K562 (cell line): Measurements from ENCODE around the gene IRAK3. TPM values are rescaled to one million over a fixed set of nuclear protein-coding genes. Genes with fewer than 3 reads are reported as not detected.

Experiments used
- CHCHD3 ChIP-seq: fragments of 250-450 bp; sonication (Bioruptor Pico); IDR thresholded peaks from 2 replicates; pipeline ENCODE4 v2.1.2; 2022; ENCODE audit warnings: mild to moderate bottlenecking
- E2F3 ChIP-seq: fragments of 250-450 bp; sonication (Bioruptor Pico); IDR thresholded peaks from 2 replicates; pipeline ENCODE4 v1.4.0; 2020; ENCODE audit warnings: mild to moderate bottlenecking
- MED1 ChIP-seq: sonication (generic); formaldehyde crosslinking; IDR thresholded peaks from 2 replicates; pipeline ENCODE4 v1.8.1; 2023; ENCODE audit warnings: missing genetic modification reagents, borderline replicate concordance
- NFIX ChIP-seq: fragments of 250-450 bp; sonication (Bioruptor Pico); IDR thresholded peaks from 2 replicates; pipeline ENCODE4 v1.4.0; 2020; ENCODE audit warnings: low read depth, mild to moderate bottlenecking, moderate library complexity
- NKRF ChIP-seq: fragments of 450-650 bp; IDR thresholded peaks from 2 replicates; pipeline ENCODE4 v1.6.1; 2016; ENCODE audit warnings: borderline replicate concordance
- PHF20 ChIP-seq: fragments of 450-650 bp; IDR thresholded peaks from 2 replicates; pipeline ENCODE4 v1.6.1; 2018; ENCODE audit not compliant: partially characterized antibody
- POLR3A ChIP-seq: IDR thresholded peaks from 2 replicates; pipeline ENCODE4 v1.6.1; 2011; ENCODE audit warnings: borderline replicate concordance, mild to moderate bottlenecking, moderate library complexity; ENCODE audit not compliant: insufficient read length, insufficient read depth; ENCODE audit errors: extremely low read depth
- RBBP5 ChIP-seq: fragments of 200-600 bp; sonication (generic); IDR thresholded peaks from 2 replicates; pipeline ENCODE4 v1.6.1; 2012; ENCODE audit warnings: borderline replicate concordance, mild to moderate bottlenecking, low read length, control low read depth, inconsistent platforms; ENCODE audit not compliant: insufficient read depth, poor library complexity, severe bottlenecking
- SREBF2 ChIP-seq: sonication (generic); formaldehyde crosslinking; IDR thresholded peaks from 2 replicates; pipeline ENCODE4 v1.4.0; 2020; ENCODE audit warnings: mild to moderate bottlenecking, missing genetic modification reagents
- SUPT5H ChIP-seq: fragments of 450-650 bp; IDR thresholded peaks from 2 replicates; pipeline ENCODE4 v1.6.1; 2016
- TAL1 ChIP-seq: fragments of 450-650 bp; IDR thresholded peaks from 2 replicates; pipeline ENCODE4 v1.6.1; 2016; ENCODE audit warnings: mild to moderate bottlenecking
- XRCC5 ChIP-seq: fragments of 200-400 bp; formaldehyde crosslinking; IDR thresholded peaks from 2 replicates; pipeline ENCODE4 v1.6.1; 2017; ENCODE audit warnings: low read depth, mild to moderate bottlenecking, low read length
- ZNF133 ChIP-seq: fragments of 250-450 bp; sonication (Bioruptor Pico); IDR thresholded peaks from 2 replicates; pipeline ENCODE4 v1.4.0; 2020; ENCODE audit warnings: mild to moderate bottlenecking
- ZNF431 ChIP-seq: sonication (generic); formaldehyde crosslinking; IDR thresholded peaks from 2 replicates; pipeline ENCODE4 v1.8.0; 2022; ENCODE audit warnings: mild to moderate bottlenecking, missing genetic modification reagents
- ZNF79 ChIP-seq: fragments of 250-450 bp; sonication (Bioruptor Pico); IDR thresholded peaks from 2 replicates; pipeline ENCODE4 v1.4.0; 2020; ENCODE audit warnings: low read depth, mild to moderate bottlenecking, moderate library complexity
- polyA plus RNA-seq, 8 experiments: library from polyadenylated mRNA; depleted of rRNA in 4 of 8; stranded (reverse) in 5 of 8; unstranded in 3 of 8; fragments of >200 nt; fragmentation: Nextera tagmentation in 2 of 8; fragmentation: Illumina TruSeq in 1 of 8; extraction: Ambion mirVana in 2 of 8; extraction: Trizol in 1 of 8; gene quantifications; 2 replicates each; pipeline versions ENCODE4 v1.2.1 to v1.2.3, GENCODE V29; 2011 to 2014; ENCODE audit warnings: inconsistent platforms in 1 of 8, missing spikeins in 1 of 8
- total RNA-seq, 7 experiments: library from RNA; depleted of rRNA in 6 of 7; stranded (reverse); fragments of >200 nt in 6 of 7; fragmentation: Illumina TruSeq in 2 of 7; extraction: Trizol in 2 of 7; gene quantifications; 2 replicates each; pipeline versions ENCODE4 v1.2.1 to v1.2.3, GENCODE V29; 2011 to 2021; ENCODE audit warnings: low replicate concordance in 1 of 7
- TF ChIP-seq, protein P1 (sequence below), 2 experiments: fragments of 450-650 bp; IDR thresholded peaks; 2 replicates each; pipeline ENCODE4 v1.6.1; 2016; ENCODE audit warnings: mild to moderate bottlenecking in 2 of 2, borderline replicate concordance in 1 of 2, low read depth in 1 of 2, moderate library complexity in 1 of 2
- TF ChIP-seq, protein P2 (sequence below): fragments of 250-450 bp; sonication (Bioruptor Pico); IDR thresholded peaks from 2 replicates; pipeline ENCODE4 v1.8.0; 2021; ENCODE audit warnings: moderate library complexity, mild to moderate bottlenecking, inconsistent platforms

Gene IRAK3
- total and polyA plus RNA-seq, 9 of the 15 experiments (the other 6 are each of a cell fraction or from before 2014, with no cell fraction given) = 0.06 to 0.09 (median 0.07) TPM; not detected in 6

GRCh38 chr12:66169221-66170170 is 19.5 kb upstream of the IRAK3 start, which contains the start of gene TMBIM4 (continued):
- TF ChIP-seq, protein P1, sequence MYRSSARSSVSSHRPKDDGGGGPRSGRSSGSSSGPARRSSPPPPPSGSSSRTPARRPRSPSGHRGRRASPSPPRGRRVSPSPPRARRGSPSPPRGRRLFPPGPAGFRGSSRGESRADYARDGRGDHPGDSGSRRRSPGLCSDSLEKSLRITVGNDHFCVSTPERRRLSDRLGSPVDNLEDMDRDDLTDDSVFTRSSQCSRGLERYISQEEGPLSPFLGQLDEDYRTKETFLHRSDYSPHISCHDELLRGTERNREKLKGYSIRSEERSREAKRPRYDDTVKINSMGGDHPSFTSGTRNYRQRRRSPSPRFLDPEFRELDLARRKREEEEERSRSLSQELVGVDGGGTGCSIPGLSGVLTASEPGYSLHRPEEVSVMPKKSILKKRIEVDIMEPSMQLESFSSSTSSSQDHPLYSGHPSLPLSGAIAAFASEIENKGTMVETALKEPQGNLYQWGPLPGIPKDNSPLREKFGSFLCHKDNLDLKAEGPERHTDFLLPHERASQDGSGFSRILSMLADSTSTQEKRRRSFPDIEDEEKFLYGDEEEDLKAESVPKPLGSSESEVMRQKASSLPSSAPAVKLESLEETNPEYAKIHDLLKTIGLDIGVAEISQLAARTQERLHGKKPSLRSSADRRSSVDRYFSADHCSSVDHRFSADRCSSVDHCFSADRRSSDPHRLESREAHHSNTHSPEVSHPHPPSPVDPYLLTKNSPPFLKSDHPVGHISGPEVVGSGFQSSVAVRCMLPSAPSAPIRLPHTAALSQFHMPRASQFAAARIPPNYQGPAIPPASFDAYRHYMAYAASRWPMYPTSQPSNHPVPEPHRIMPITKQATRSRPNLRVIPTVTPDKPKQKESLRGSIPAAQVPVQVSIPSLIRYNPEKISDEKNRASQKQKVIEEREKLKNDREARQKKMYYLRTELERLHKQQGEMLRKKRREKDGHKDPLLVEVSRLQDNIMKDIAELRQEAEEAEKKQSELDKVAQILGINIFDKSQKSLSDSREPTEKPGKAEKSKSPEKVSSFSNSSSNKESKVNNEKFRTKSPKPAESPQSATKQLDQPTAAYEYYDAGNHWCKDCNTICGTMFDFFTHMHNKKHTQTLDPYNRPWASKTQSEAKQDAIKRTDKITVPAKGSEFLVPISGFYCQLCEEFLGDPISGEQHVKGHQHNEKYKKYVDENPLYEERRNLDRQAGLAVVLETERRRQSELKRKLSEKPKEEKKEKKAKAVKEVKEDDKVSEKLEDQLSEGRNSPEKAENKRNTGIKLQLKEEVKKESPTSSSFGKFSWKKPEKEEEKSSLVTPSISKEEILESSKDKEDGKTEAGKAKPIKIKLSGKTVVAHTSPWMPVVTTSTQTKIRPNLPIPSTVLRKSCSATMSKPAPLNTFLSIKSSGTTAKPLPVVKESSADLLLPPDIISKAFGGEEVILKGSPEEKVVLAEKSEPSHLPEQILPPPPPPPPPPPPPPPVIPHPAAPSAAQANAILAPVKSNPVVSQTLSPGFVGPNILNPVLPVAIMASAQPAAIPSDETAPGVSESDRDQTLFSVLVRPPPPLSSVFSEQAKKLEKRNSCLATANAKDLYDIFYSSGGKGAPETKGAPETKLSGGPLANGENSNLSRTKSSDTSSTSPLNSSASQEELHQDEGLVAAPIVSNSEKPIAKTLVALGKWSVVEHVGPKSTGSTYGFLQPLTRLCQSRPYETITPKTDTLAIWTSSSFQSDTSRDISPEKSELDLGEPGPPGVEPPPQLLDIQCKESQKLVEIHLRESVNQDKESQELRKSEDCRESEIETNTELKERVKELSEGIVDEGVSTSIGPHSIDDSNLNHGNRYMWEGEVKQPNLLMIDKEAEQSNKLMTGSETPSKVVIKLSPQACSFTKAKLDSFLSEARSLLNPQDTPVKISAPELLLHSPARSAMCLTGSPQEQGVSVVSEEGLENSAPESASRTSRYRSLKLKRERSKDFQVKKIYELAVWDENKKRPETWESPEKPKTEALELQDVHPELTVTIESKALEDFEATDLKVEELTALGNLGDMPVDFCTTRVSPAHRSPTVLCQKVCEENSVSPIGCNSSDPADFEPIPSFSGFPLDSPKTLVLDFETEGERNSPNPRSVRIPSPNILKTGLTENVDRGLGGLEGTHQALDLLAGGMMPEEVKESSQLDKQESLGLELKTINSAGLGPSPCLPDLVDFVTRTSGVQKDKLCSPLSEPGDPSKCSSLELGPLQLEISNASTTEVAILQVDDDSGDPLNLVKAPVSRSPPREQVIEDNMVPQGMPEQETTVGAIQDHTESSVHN (IDR thresholded peaks at IDR 0.05; ENCODE audit: borderline replicate concordance in 1 of 2, low read depth in 1 of 2) = 0 out of 4 replicates have a peak, but pooled peaks of 1 of the 2 experiments have one; percentile 38
- TF ChIP-seq ZNF431 (CRISPR knock-in tag) = no peak
- peak; percentile 95 for TF ChIP-seq XRCC5
- 0 out of 2 replicates have a peak, but pooled peaks have one; percentile 12 for TF ChIP-seq NFIX (CRISPR knock-in tag)
- TF ChIP-seq, protein P2, sequence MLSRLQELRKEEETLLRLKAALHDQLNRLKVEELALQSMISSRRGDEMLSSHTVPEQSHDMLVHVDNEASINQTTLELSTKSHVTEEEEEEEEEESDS = no peak
- TF ChIP-seq E2F3 (CRISPR knock-in tag) = no peak
- TF ChIP-seq SREBF2 (CRISPR knock-in tag) = no peak
- TF ChIP-seq RBBP5 = peak; percentile 94
- TF ChIP-seq NKRF = 0 out of 2 replicates have a peak, but pooled peaks have one; percentile 53
- peak; percentile 95 for TF ChIP-seq PHF20
- no peak for TF ChIP-seq MED1 (CRISPR knock-in tag)
- 0 out of 2 replicates have a peak, but pooled peaks have one; percentile 2 for TF ChIP-seq TAL1
- TF ChIP-seq ZNF133 = no peak
- no peak for TF ChIP-seq CHCHD3 (CRISPR knock-in tag)
- TF ChIP-seq SUPT5H = peak; percentile 90
- TF ChIP-seq ZNF79 = no peak
- no peak for TF ChIP-seq POLR3A
